ENCODE results near the gene STX8. TPM values are rescaled to one million over a fixed set of nuclear protein-coding genes. Genes with fewer than 3 reads are reported as not detected.

Gene STX8
- total RNA-seq, 1 donor from 2014 or later = 61.0 TPM

- peaks cover 2% of the 10 kb centered on the region for H3K9me3 Mint-ChIP-seq (ENCODE audit: unreplicated experiment)
- no peaks in the 10 kb centered on the region for H3K4me1 Mint-ChIP-seq (ENCODE audit: low read depth, unreplicated experiment)
- peaks cover 3% of the 10 kb centered on the region for H3K27me3 Mint-ChIP-seq (ENCODE audit: unreplicated experiment)
- no peak overlapping the region for H3K27ac Mint-ChIP-seq (ENCODE audit: unreplicated experiment)
- no peak for TF ChIP-seq CTCF (IDR thresholded peaks at IDR 0.05; ENCODE audit: partially characterized antibody, unreplicated experiment)
- H3K4me3 Mint-ChIP-seq (ENCODE audit: unreplicated experiment) = no peak overlapping the region
- no peaks in the 10 kb centered on the region for H3K36me3 Mint-ChIP-seq (ENCODE audit: unreplicated experiment)
- no peak for DNase-seq
Observed at GRCh38 chr17:9484789-9485188, 90.8 kb downstream of the STX8 start.

- no peaks in the 10 kb centered on the region for H3K27me3 Mint-ChIP-seq (ENCODE audit: unreplicated experiment)
- H3K4me1 Mint-ChIP-seq (ENCODE audit: low read depth, unreplicated experiment) = no peaks in the 10 kb centered on the region
- TF ChIP-seq CTCF (IDR thresholded peaks at IDR 0.05; ENCODE audit: partially characterized antibody, unreplicated experiment) = no peak
- H3K4me3 Mint-ChIP-seq (ENCODE audit: unreplicated experiment) = no peak overlapping the region
- no peaks in the 10 kb centered on the region for H3K9me3 Mint-ChIP-seq (ENCODE audit: unreplicated experiment)
- no peak overlapping the region for H3K27ac Mint-ChIP-seq (ENCODE audit: unreplicated experiment)
- no peaks in the 10 kb centered on the region for H3K36me3 Mint-ChIP-seq (ENCODE audit: unreplicated experiment)
- DNase-seq = no peak
Observed at GRCh38 chr17:9479964-9480363, 95.7 kb downstream of the STX8 start.

GRCh38 chr17:9478889-9479288 lies 96.7 kb downstream of the STX8 start:
- no peak for DNase-seq
- Mint-ChIP-seq H3K4me3 (ENCODE audit: unreplicated experiment) (no peak overlapping the region), H3K36me3 (ENCODE audit: unreplicated experiment) (no peaks in the 10 kb centered on the region), H3K9me3 (ENCODE audit: unreplicated experiment) (no peaks in the 10 kb centered on the region), H3K27me3 (ENCODE audit: unreplicated experiment) (no peaks in the 10 kb centered on the region), H3K27ac (ENCODE audit: unreplicated experiment) (no peak overlapping the region), H3K4me1 (ENCODE audit: low read depth, unreplicated experiment) (no peaks in the 10 kb centered on the region)
- TF ChIP-seq CTCF (IDR thresholded peaks at IDR 0.05; ENCODE audit: partially characterized antibody, unreplicated experiment) = no peak

- Mint-ChIP-seq H3K27me3 (ENCODE audit: unreplicated experiment) (no peaks in the 10 kb centered on the region), H3K4me1 (ENCODE audit: low read depth, unreplicated experiment) (peaks cover 1% of the 10 kb centered on the region), H3K27ac (ENCODE audit: unreplicated experiment) (no peak overlapping the region), H3K4me3 (ENCODE audit: unreplicated experiment) (no peak overlapping the region), H3K9me3 (ENCODE audit: unreplicated experiment) (no peaks in the 10 kb centered on the region), H3K36me3 (ENCODE audit: unreplicated experiment) (no peaks in the 10 kb centered on the region)
- DNase-seq = no peak
- no peak for TF ChIP-seq CTCF (IDR thresholded peaks at IDR 0.05; ENCODE audit: partially characterized antibody, unreplicated experiment)
Observed at GRCh38 chr17:9475101-9475658, 100.4 kb downstream of the STX8 start.

GRCh38 chr17:9473711-9474110 lies 101.9 kb downstream of the STX8 start:
- no peak for DNase-seq
- Mint-ChIP-seq H3K27me3 (ENCODE audit: unreplicated experiment) (no peaks in the 10 kb centered on the region), H3K9me3 (ENCODE audit: unreplicated experiment) (no peaks in the 10 kb centered on the region), H3K27ac (ENCODE audit: unreplicated experiment) (no peak overlapping the region), H3K4me1 (ENCODE audit: low read depth, unreplicated experiment) (peaks cover 12% of the 10 kb centered on the region), H3K4me3 (ENCODE audit: unreplicated experiment) (no peak overlapping the region), H3K36me3 (ENCODE audit: unreplicated experiment) (no peaks in the 10 kb centered on the region)
- no peak for TF ChIP-seq CTCF (IDR thresholded peaks at IDR 0.05; ENCODE audit: partially characterized antibody, unreplicated experiment)
